Stimulated activated naive B cell treated with anti-CD40 and anti-IgM and Interleukin-4, amounts not matched to agents 10 μg/mL and 1 μg/mL and 100 μg/mL, for 72 hours (primary cell): ENCODE results near the gene AP3D1.

Experiments used
- ATAC-seq, 2 donors: fragments of 150-1000 bp; cut with Tn5 transposase; replicated peaks; 2 replicates each; pipeline ENCODE4 v1.10.0; 2021; ENCODE audit warnings: moderate library complexity in 1 of 2
- DNase-seq: peaks from one replicate; pipeline ENCODE4 v3.0.0; 2021
- H3K27ac Mint-ChIP-seq: one replicate; pipeline ENCODE4 v1.8.0; 2022; ENCODE audit warnings: mild to moderate bottlenecking, mixed read lengths
- H3K27me3 Mint-ChIP-seq, 2 donors: one replicate each; pipeline ENCODE4 v1.8.0; 2022; ENCODE audit warnings: mixed read lengths in 2 of 2
- H3K36me3 Mint-ChIP-seq, 2 donors: one replicate each; pipeline ENCODE4 v1.8.0; 2022; ENCODE audit warnings: mixed read lengths in 2 of 2, mild to moderate bottlenecking in 1 of 2
- H3K4me1 Mint-ChIP-seq, 2 donors: one replicate each; pipeline ENCODE4 v1.8.0; 2022; ENCODE audit warnings: mixed read lengths in 2 of 2, mild to moderate bottlenecking in 1 of 2
- H3K4me3 Mint-ChIP-seq, 2 donors: one replicate each; pipeline ENCODE4 v1.8.0; 2022; ENCODE audit warnings: mild to moderate bottlenecking in 2 of 2, mixed read lengths in 2 of 2, moderate library complexity in 1 of 2
- H3K9me3 Mint-ChIP-seq, 2 donors: one replicate each; pipeline ENCODE4 v1.8.0; 2022; ENCODE audit warnings: mixed read lengths in 2 of 2, mild to moderate bottlenecking in 1 of 2

Gene AP3D1

GRCh38 chr19:2190848-2191455 lies 39.6 kb upstream of the AP3D1 start:
- Mint-ChIP-seq H3K4me3 (peak overlapping the region in 1 of 2 donors; percentile 30), H3K27ac (no peak overlapping the region), H3K9me3 (peaks cover 0 to 3% of the 10 kb centered on the region in 2 donors), H3K27me3 (no peaks in the 10 kb centered on the region), H3K4me1 (peaks cover 21 to 53% of the 10 kb centered on the region in 2 donors), H3K36me3 (peaks cover 63 to 67% of the 10 kb centered on the region in 2 donors)
- DNase-seq (no peak), ATAC-seq (no peak)

- Mint-ChIP-seq H3K4me3 (no peak overlapping the region), H3K27me3 (no peaks in the 10 kb centered on the region)
- ATAC-seq = no peak
Measured at GRCh38 chr19:2189880-2190279, 38.5 kb upstream of the AP3D1 start.

GRCh38 chr19:2188708-2189385 lies 37.5 kb upstream of the AP3D1 start:
- H3K4me1 Mint-ChIP-seq = peaks cover 30 to 74% of the 10 kb centered on the region in 2 donors
- peak overlapping the region in 1 of 2 donors; percentile 20 for H3K4me3 Mint-ChIP-seq
- ATAC-seq = no peak
- no peaks in the 10 kb centered on the region for H3K27me3 Mint-ChIP-seq
- H3K27ac Mint-ChIP-seq = peak overlapping the region; percentile 65
- peaks cover 69 to 80% of the 10 kb centered on the region in 2 donors for H3K36me3 Mint-ChIP-seq
- no peak for DNase-seq
- H3K9me3 Mint-ChIP-seq = peaks cover 0 to 3% of the 10 kb centered on the region in 2 donors

More at GRCh38 chr19:2189880-2190279, 38.5 kb upstream of the AP3D1 start:
- Mint-ChIP-seq H3K27ac (no peak overlapping the region), H3K4me1 (peaks cover 23 to 64% of the 10 kb centered on the region in 2 donors), H3K36me3 (peaks cover 65 to 74% of the 10 kb centered on the region in 2 donors), H3K9me3 (peaks cover 0 to 3% of the 10 kb centered on the region in 2 donors)
- no peak for DNase-seq

GRCh38 chr19:2187159-2187558 lies 35.8 kb upstream of the AP3D1 start:
- no peak for ATAC-seq
- Mint-ChIP-seq H3K9me3 (peaks cover 0 to 3% of the 10 kb centered on the region in 2 donors), H3K27ac (peak overlapping the region; percentile 77), H3K27me3 (no peaks in the 10 kb centered on the region), H3K36me3 (peaks cover 63 to 71% of the 10 kb centered on the region in 2 donors), H3K4me1 (peaks cover 40 to 83% of the 10 kb centered on the region in 2 donors), H3K4me3 (peak overlapping the region; percentile 48 to 71)
- DNase-seq = no peak

- Mint-ChIP-seq H3K4me1 (peaks cover 44 to 86% of the 10 kb centered on the region in 2 donors), H3K9me3 (peaks cover 0 to 3% of the 10 kb centered on the region in 2 donors), H3K4me3 (no peak overlapping the region), H3K36me3 (peaks cover 62 to 71% of the 10 kb centered on the region in 2 donors), H3K27ac (no peak overlapping the region), H3K27me3 (no peaks in the 10 kb centered on the region)
- ATAC-seq (no peak), DNase-seq (no peak)
Measured at GRCh38 chr19:2186071-2186846, 34.9 kb upstream of the AP3D1 start.

- Mint-ChIP-seq H3K4me1 (peaks cover 48 to 87% of the 10 kb centered on the region in 2 donors), H3K4me3 (no peak overlapping the region), H3K27ac (peak overlapping the region; percentile 67), H3K9me3 (peaks cover 0 to 3% of the 10 kb centered on the region in 2 donors), H3K36me3 (peaks cover 60 to 72% of the 10 kb centered on the region in 2 donors), H3K27me3 (no peaks in the 10 kb centered on the region)
- DNase-seq (no peak), ATAC-seq (no peak)
Measured at GRCh38 chr19:2185734-2186070, 34.3 kb upstream of the AP3D1 start.

GRCh38 chr19:2184422-2184975 lies 33.1 kb upstream of the AP3D1 start:
- no peak for DNase-seq
- peaks cover 0 to 3% of the 10 kb centered on the region in 2 donors for H3K9me3 Mint-ChIP-seq

GRCh38 chr19:2181633-2181997 lies 30.2 kb upstream of the AP3D1 start:
- Mint-ChIP-seq H3K4me1 (peaks cover 45 to 93% of the 10 kb centered on the region in 2 donors), H3K36me3 (peaks cover 58 to 67% of the 10 kb centered on the region in 2 donors), H3K4me3 (no peak overlapping the region), H3K27me3 (no peaks in the 10 kb centered on the region), H3K27ac (peak overlapping the region; percentile 70), H3K9me3 (no peaks in the 10 kb centered on the region)
- DNase-seq = no peak
- no peak for ATAC-seq

More at GRCh38 chr19:2184422-2184975, 33.1 kb upstream of the AP3D1 start:
- ATAC-seq = no peak
- Mint-ChIP-seq H3K4me1 (peaks cover 56 to 98% of the 10 kb centered on the region in 2 donors), H3K4me3 (peak overlapping the region in 1 of 2 donors; percentile 32), H3K27ac (no peak overlapping the region), H3K36me3 (peaks cover 63 to 77% of the 10 kb centered on the region in 2 donors), H3K27me3 (no peaks in the 10 kb centered on the region)

- peak overlapping the region in 1 of 2 donors; percentile 44 for H3K4me3 Mint-ChIP-seq
- peaks cover 46 to 93% of the 10 kb centered on the region in 2 donors for H3K4me1 Mint-ChIP-seq
- DNase-seq (no peak), ATAC-seq (no peak)
- H3K9me3 Mint-ChIP-seq = no peaks in the 10 kb centered on the region
- peaks cover 56 to 64% of the 10 kb centered on the region in 2 donors for H3K36me3 Mint-ChIP-seq
- no peaks in the 10 kb centered on the region for H3K27me3 Mint-ChIP-seq
- peak overlapping the region; percentile 70 for H3K27ac Mint-ChIP-seq
Measured at GRCh38 chr19:2180881-2181632, 29.7 kb upstream of the AP3D1 start.

- ATAC-seq = no peak
- H3K9me3 Mint-ChIP-seq = no peaks in the 10 kb centered on the region
- peaks cover 53 to 59% of the 10 kb centered on the region in 2 donors for H3K36me3 Mint-ChIP-seq
- H3K27me3 Mint-ChIP-seq = no peaks in the 10 kb centered on the region
- H3K4me1 Mint-ChIP-seq = peaks cover 47 to 89% of the 10 kb centered on the region in 2 donors
- DNase-seq = no peak
- H3K27ac Mint-ChIP-seq = no peak overlapping the region
- no peak overlapping the region for H3K4me3 Mint-ChIP-seq
Measured at GRCh38 chr19:2180114-2180513, 28.7 kb upstream of the AP3D1 start.

GRCh38 chr19:2179095-2179494 lies 27.7 kb upstream of the AP3D1 start:
- no peak overlapping the region for H3K4me3 Mint-ChIP-seq
- H3K36me3 Mint-ChIP-seq = peaks cover 49 to 53% of the 10 kb centered on the region in 2 donors
- peaks cover 44 to 83% of the 10 kb centered on the region in 2 donors for H3K4me1 Mint-ChIP-seq
- no peaks in the 10 kb centered on the region for H3K27me3 Mint-ChIP-seq
- DNase-seq (no peak), ATAC-seq (no peak)
- H3K27ac Mint-ChIP-seq = no peak overlapping the region
- no peaks in the 10 kb centered on the region for H3K9me3 Mint-ChIP-seq

- peaks cover 46 to 85% of the 10 kb centered on the region in 2 donors for H3K4me1 Mint-ChIP-seq
- no peaks in the 10 kb centered on the region for H3K9me3 Mint-ChIP-seq
- peaks cover 47 to 52% of the 10 kb centered on the region in 2 donors for H3K36me3 Mint-ChIP-seq
- ATAC-seq (no peak), DNase-seq (no peak)
- no peak overlapping the region for H3K4me3 Mint-ChIP-seq
- H3K27me3 Mint-ChIP-seq = no peaks in the 10 kb centered on the region
- H3K27ac Mint-ChIP-seq = peak overlapping the region; percentile 83
Measured at GRCh38 chr19:2176337-2176994, 25.1 kb upstream of the AP3D1 start.

- H3K9me3 Mint-ChIP-seq = no peaks in the 10 kb centered on the region
- H3K4me1 Mint-ChIP-seq = peaks cover 46 to 85% of the 10 kb centered on the region in 2 donors
- H3K36me3 Mint-ChIP-seq = peaks cover 43 to 45% of the 10 kb centered on the region in 2 donors
- DNase-seq (no peak), ATAC-seq (no peak)
- H3K4me3 Mint-ChIP-seq = no peak overlapping the region
- H3K27me3 Mint-ChIP-seq = no peaks in the 10 kb centered on the region
- H3K27ac Mint-ChIP-seq = no peak overlapping the region
Measured at GRCh38 chr19:2175742-2176141, 24.4 kb upstream of the AP3D1 start.
